ENCODE measurements around the gene OSBPL3.
A peak's percentile ranks its signal among the peaks of the same experiment; 100 is the strongest.
"Not testable (repeated sequence)": the region's sequence is repeated elsewhere in the genome, so short reads cannot be mapped to it uniquely, and the experiment has no call there.

OSBPL3 gene

DNA sequence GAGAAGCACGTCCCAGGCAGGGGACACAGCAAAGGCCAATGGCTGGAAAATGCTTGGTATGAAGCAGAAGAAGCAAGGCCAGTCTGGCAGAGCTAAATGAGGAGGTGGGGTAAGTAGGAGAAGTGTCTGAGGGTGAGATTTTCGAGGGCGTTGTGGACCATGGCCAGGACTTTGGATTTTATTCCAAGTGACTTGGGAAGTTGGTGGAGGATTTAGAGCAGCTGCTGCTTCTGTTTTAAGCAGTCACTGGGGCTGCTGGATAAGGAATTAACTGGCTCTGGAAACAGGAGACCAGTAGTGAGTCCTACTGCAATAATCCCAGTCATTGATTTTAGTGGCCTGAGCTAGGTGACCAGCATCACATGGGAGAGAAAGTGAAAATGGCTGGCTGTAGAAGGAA is 155.1 kb downstream of the OSBPL3 start:
- no peak for DNase-seq

DNA sequence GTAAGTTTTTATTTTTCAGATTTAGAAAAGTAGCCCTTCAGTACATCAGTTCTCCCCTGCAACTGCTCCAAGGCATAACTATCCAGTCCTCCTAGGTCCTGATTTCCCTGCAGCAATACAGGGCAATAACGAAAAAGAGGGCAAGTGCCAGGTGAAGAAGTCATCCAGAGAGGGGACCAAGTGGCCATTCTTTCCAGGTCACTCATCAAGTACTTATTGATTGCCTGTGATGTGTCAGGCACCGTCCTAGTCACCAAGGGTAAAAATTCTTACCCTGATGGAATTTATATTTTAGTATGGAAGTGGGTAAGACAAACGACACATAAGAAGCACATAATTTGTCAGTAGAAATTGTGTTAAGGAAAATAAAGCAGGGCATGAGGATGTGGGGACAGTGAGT is 155.6 kb downstream of the OSBPL3 start:
- no peak for DNase-seq

DNA sequence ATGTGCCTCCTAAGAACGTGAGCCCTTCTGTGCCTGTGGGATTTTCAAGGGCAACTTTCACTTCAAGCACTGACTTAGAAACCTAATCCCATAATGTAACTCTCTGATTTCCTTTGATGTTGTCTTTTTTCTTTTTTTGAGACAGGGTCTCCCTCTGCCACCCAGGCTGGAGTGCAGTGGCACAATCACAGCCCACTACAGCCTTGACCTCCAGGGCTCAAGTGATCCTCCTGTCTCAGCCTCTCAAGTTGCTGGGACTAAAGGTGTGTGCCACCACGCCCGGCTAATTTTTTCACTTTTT is 158.3 kb downstream of the OSBPL3 start:
- no peak for DNase-seq

DNA sequence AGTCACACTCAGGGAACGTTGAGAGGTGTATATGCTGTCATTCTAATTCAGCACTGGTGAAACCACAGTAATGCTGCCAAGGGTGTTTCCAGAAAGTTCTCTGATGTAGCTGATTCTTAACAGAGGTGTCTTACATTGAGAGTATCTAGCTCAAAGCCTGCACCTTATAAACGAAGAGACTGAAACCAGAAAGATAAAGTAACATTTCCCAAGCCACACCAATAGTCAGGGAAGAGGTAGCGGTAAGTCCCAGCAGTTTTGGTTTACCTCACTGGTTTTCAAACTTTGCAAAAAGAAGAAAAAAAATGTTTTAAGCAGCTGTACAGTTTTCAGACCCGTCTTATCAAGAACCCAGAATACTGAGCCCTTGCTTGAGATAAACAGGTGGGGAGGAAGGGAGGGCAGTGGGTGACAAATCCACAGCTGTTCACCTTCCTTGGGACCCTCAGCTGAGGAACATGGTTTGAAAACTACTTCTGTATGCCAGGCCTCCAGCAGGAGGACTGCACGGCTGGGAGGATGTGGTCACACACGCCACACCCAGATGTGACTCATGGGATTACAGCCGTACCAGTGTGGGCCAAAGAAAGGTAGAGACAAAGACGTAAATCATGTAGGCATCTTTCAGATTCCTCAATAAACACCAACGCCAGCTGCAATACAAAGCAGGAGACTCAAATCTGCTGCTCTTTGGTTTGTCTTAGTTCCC is 158.8 kb downstream of the OSBPL3 start:
- DNase-seq = peak; percentile 87

DNA sequence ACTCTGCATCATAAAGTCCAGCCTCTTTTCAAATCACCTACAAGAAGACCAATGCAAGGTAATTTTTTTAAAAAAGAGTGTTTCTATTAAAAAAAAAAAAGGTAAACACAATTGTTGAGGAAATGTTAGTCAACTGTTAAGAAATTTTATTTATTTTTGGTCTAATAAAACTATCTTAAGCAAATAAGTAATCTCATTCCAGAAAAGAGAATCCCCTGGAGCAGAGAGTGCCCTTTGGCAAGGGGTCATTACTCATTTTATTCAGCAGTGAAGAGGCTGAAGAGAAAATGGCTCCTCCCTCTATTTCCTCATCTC is 159.3 kb downstream of the OSBPL3 start:
- no peak for DNase-seq

DNA sequence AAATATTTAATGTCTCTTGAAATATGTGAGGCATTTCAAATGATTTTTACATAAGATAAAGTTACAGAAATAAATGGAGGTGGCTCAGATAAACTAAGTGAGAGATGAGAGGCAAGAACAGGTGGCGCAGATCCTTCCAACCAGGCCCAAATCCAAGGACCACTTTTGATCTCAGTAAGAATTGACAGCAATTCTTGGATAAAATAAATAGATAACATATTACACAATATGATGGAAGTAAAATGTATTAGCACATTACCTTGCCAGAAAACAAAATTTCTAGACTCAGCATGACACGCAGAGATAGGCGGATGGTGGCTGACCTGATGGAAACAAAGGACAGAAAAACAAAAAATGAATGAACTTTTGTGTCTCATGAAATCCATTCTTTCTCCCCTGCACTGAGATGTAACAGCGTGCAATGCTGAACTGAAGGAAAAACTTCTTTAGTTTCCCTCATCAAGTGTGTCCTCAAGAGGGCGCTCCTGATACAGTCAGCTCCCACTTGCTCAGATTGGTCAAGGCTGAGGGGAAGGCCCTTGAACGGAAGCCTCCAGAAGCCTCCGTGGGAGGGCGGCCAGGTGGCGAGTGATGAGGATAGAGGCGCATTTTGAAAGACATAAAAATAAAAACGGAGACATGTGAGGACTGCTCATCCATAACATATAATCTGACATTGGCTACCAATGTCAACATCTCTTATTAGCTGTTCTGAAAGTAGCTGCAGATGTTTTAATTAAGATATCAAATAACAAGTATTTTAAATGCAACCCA is 159.9 kb downstream of the OSBPL3 start:
- DNase-seq = peak; percentile 82

DNA sequence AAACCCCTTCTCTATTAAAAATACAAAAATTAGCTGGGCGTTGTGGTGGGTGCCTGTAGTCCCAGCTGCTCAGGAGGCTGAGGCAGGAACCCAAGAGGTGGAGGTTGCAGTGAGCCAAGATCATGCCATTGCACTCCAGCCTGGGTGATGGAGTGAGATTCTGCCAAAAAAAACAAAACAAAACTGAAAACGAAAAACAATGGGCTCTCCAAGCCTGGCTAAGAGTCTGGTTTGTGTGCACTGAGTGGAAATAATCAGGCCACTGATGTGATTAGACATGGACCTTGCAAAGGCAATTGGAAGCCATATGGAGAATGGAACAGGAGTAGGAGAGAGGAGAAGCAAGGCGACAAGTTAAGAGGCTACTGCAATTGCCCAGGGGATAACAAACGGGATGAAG is 162.6 kb downstream of the OSBPL3 start:
- no peak for DNase-seq

DNA sequence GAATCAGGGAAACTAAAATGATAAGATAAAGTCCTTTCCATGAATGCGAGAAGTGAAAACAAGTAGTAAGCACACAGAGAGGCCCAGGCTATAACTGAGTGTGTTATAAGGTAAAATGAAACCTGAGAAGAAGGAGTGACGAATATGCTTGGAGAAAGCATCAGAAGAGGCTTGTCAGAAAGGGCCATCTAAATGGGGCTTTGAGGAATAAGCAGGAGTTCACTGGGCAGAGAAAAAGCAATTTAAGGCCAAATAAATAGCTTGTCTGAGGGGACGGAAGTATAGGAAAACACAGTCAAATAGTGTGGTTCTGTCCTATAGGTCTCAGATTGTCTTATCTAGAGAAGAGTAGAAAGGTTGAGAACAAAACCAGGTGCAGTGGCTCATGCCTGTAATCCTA is 163.1 kb downstream of the OSBPL3 start:
- DNase-seq = no peak

DNA sequence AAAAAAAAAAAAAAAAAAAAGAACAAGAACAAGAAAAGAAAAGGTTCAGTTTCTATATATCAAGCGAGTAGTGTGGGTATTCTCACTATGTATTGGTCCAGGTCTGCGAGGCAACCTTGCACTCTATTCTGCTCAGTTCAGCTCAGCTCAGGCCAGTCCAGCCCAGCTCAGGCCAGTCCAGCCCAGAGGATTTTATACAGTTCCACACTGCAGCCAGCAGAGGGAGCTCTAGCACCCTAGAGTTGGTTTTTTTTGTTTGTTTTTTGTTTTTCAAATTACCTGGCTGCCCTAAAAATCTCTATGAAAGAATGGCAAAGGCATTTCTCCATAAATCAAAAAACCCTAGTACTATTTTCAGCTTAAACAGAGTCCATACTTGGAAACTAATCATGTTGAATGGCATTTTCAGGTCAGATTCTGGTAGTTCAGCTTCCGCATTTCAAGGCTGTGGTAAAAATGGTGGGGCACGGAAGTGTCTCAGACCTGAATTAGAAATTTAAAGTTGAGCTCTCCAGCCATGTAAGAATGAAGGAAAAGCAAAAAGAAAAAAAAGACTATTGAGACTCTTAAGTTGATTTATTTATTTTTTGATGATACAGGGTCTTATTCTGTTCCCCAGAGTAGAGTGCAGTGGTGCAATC is 167.6 kb downstream of the OSBPL3 start:
- peak; percentile 50 for DNase-seq

DNA sequence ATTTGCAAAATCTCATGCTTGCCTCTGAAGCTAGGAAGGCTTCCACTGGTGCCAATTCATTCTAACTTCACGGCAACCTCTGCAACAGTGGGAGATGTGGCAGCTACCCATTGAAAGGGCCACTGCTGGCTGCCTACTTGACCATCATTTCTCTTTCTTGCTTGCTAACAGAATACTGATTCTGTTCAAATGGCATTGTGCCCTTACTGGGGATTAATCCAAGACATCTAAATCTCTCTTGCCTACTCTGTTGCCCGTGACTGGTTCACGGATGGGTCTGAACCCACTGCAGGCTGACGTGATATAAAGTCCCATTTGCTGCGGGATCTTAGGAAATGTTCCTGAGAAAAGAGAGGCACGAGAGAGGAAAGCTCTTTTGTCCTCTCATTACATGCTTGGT is 171.5 kb downstream of the OSBPL3 start:
- no peak for DNase-seq

DNA sequence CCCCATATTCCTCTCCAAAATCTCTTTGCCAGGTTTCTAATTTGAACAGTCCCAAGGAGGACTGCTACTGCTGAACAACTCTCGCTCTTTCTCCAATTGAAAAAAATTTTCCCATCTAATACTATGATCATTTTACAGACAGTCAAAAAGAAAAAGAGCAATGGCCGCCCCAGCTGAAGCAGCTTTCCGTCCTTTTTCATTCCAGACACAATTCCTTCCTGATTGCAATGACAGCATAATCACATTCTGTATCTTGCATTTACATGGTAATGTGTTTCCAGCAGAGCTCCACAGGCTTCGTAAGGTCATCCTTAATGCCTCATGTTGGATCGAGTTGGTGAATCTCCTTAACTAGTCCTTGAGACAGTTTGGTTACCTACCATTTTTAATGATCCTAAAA is 177.7 kb downstream of the OSBPL3 start:
- no peak for DNase-seq

DNA sequence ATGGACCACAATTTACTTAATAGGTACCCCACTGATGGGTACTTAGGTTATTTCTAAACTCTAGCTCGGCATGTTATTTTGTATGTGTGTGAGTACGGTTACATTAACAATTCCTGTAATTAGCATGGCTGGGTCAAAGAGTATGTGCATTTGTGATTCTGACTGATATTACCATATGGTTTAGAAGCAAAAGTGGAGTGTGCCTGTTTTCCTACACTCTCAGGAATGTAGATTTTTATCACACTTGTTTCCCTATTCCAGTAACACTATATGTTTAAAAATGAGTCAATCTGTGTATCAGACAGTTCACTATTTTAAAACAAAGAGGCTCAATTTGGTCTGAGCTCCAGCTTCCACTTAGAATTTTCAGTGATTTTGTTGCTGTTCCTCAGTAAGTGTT is 178.1 kb downstream of the OSBPL3 start:
- no peak for DNase-seq

DNA sequence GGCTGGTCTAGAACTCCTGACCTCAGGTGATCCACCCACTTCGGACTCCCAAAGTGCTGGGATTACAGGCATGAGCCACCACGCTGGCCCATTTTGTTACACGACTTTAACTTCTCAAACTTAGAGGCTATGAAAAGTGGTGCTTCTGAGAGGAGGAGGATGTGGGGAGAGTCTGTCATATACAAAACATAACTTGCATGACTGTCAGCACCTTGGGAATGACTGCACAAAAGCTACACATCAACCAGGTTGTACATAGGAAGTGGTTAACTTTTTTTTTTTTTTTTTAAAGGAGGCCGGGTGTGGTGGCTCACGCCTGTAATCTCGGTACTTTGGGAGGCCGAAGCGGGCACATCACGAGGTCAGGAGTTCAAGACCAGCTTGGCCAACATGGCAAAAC is 179.3 kb downstream of the OSBPL3 start:
- DNase-seq = no peak

DNA sequence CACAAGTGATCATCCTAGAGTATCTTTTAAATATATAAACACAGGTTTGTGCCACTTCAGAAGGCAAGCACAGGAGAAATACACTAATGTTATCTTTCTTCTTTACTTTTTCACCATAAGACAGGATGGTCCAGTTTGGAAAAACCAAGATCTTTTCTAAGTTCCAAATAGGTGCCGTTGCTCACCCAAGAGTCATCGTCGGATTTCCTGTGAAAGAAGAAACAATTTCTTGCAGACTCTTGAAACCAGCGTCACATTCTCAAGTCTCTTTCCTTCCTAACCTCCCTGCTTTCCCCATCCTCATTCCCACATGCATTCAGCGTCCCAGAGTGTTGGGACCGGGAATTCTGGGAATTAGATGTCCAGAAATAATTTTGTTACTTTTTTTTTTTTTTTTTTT is 179.9 kb downstream of the OSBPL3 start:
- DNase-seq = no peak

DNA sequence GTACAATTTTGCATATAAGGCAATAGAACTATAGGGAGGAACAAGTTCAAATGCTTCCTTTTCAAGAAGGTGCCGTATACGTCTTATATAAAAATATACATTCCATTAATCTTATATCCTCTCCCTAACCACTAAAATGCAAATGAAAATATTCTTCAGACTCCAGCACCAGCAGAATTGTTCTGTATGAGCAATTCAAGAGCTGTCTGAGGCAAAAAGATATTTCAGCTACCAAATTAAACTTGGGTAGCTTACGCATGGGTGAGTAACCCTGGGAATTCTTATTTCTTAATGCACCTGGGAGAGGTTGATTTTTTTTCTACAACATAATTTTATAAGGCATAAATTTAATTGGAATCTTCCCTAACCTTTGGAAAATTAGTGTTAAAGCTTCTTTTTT is 180.5 kb downstream of the OSBPL3 start:
- DNase-seq = no peak

DNA sequence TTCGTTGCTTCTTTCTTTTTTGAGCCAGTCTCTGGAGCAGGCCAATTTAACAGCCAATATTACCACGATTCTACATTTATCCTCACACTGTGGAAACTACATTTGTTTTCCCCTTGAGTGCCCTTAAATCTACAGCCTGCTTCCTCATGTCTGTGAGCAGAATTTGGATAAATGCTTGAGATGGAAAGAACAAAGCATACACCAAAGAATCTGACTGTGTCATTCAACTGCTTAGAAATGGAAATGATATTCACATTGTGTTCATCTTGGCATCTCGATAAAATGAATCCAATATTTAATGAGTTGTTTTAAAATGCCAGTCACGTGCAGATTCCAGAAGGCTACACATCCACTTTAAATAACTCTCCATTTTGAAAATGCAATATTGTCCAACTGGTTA is 181.7 kb downstream of the OSBPL3 start:
- no peak for DNase-seq

DNA sequence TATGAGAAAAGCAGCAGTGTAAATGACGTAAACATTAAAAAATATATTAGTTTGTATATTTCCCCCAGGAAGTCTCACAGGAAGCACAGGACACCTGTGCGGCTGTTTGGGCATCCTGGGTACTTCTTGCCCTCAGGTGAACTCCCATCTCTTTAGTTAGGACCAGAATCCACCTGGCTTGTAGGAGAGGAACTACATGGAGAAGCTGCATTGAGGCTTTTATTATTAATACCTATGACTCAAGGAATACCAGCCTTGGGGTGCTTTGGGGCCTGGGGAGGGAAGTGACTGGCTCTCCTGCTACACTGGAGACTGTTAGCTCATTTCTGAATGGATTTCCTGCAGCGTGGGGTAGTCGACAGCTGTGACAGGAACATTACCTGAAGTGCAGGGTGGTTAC is 182.7 kb downstream of the OSBPL3 start:
- no peak for DNase-seq

DNA sequence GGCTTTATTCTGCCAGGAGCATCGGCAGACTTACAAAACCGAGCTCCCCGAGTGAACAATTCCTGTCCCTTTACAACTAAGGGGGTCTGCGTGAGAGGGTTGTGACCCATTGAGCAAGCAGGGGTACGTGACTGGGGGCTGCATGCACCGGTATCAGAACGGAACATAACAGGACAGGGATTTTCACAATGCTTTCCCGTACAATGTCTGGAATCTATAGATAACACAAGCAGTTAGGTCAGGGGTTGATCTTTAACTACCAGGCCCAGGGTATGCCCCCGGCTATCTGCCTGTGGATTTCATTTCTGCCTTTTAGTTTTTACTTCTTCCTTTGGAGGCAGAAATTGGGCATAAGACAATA is 184.6 kb downstream of the OSBPL3 start:
- DNase-seq = no peak

DNA sequence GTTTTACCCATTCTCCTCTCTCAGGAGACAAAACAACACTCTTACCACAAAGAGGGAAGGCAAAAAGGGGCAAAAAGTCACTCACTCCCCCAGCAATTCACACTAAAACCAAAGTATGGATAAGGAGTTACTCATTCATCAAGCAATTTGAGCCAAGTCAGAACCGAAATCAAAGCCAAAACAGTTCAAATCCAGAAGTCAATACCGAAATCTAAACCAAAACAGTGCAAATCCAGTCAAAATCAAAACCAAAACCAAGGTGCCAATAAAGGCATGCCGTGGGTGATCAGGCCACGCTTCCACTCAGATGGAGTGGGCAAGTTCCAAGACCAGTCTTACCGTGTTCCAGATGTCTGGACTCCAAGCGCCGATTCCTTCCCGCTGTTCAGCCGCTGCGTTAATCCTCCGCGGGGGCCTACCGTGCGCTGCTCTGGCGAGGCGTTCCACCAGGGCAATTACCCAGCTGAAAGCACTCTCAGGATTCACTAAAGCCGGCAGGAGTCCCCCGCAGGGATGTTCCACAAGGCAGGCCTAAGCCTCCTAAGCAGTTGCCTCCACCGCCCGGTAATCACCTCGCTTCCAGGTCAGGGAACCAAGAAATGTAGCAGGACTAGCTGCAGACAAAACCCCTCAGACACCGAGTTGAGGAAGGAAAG is 185.1 kb downstream of the OSBPL3 start:
- not testable (repeated sequence) for DNase-seq

DNA sequence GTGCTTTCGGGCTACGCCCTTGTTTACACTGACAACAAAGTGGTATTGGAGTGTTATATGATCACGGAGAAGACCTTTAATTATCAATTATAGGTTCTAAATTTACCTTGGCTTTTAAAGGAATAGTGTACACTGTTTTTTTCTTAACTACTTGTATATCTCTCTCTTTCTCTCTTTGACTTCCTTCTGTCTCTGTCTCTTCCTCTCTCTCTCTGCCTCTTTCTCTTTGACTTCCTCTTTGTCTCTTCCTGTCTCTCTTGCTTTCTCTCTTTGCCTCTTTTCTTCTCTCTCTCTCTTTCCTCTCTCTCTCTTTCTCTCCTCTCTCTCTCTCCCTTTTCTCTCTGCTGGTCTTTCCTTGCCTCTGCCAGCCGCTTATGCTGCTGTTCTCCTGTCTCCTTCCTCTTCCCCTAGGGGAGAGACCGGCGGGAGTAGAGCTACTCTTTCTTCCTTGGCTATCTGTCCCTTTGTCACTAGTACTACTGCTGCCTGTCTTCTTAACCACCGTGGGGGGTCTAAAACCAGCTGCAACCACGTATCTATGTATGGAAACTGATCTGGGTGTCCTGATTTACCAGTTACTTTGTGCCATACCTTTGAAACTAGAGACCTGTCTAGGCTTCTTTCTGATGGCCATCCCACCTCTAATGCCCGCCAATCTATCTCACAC is 185.9 kb downstream of the OSBPL3 start:
- DNase-seq = no peak

DNA sequence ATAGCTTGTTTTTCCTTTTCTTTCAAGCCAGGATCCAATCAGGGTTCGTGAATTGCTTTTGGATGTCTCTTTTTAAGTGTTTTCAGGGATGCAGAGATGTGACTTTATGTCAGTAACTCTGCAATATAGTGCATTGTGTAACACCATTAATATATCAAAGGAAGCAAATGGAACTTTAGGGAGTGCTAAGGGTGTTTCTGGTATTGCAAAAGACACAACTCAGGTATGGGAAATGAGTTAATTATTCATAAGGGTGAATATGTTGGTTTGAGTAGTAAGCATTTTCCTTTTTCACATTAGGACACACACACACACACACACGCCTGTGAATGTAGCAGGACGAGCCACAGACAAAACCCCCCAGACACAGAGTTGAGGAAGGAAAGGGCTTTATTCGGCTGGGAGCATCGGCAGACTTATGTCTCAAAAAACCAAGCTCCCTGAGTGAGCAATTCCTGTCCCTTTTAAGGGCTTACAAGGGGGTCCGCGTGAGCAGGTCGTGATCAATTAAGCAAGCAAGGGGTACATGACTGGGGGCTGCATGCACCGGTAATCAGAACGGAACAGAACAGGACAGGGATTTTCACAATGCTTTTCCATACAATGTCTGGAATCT is 190.9 kb downstream of the OSBPL3 start:
- DNase-seq = no peak

DNA sequence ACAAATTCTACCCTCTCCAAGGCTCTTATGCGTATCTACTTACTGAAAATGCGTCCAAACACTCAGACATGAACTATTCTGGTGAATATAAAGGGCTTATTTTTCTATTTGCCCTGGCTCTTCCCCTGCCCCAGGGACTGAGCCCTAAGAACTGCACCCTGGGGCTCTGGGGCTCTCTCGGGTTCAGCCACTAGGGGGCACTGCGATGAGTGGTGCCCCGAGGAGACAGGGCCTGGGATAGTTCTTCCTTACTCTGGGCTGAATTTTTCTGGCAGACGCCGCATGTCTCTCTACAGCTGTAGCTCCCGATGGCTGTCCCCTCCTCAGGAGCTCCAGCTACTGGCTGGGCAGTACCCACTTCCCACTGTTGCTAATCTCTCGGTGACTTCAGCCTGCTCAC is 191.9 kb downstream of the OSBPL3 start:
- no peak for DNase-seq

DNA sequence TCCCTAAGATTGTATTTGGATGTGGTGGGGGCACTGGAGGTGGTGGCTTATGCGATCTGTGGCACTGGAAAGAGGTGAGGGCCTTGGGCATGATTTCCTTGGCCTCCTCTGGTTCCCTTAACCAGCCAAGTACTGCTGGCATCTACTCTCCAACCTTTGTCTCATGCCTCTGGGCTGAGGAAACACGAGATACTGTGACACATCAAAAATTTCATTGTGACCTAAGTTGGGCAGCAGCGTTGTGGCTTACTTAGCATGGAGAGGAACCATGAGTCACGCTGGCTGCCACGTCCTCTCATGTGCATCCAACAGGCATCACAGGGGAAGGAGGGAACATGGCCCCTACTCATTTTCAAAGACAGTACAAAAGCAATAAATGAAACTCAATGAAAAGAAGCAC is 193.0 kb downstream of the OSBPL3 start:
- peak; percentile 22 for DNase-seq
